CD4-positive, alpha-beta T cell treated with Interleukin-17A for 1 hour (primary cell): ENCODE measurements around the gene USO1.
"Not testable (repeated sequence)": the region's sequence is repeated elsewhere in the genome, so short reads cannot be mapped to it uniquely, and the experiment has no call there.

Experiments
- DNase-seq: peaks from one replicate; pipeline ENCODE4 v3.0.0-alpha.2; 2020

The USO1 gene

GRCh38 chr4:75714011-75714410, 10.4 kb upstream of the USO1 start:
- no peak for DNase-seq

DNA sequence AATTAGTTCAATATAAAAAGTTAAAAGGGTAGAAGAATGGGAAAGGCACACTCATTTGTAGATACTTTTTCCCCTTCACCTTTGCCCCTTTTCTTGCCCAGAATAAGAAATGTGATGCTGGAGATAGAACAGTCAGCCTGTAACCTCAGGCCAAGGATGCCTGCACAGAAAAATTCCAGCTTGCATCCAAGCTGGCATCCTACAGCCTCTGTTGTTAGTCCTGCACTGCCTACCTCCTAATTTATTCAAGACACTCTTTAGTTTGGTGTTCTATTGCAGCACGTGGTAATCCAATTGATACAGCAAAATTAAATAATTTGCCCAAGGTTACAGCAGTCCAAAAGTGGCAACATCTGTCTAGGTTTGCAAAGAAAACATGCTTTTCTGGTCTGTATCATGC, 9.7 kb upstream of the USO1 start:
- no peak for DNase-seq

DNA sequence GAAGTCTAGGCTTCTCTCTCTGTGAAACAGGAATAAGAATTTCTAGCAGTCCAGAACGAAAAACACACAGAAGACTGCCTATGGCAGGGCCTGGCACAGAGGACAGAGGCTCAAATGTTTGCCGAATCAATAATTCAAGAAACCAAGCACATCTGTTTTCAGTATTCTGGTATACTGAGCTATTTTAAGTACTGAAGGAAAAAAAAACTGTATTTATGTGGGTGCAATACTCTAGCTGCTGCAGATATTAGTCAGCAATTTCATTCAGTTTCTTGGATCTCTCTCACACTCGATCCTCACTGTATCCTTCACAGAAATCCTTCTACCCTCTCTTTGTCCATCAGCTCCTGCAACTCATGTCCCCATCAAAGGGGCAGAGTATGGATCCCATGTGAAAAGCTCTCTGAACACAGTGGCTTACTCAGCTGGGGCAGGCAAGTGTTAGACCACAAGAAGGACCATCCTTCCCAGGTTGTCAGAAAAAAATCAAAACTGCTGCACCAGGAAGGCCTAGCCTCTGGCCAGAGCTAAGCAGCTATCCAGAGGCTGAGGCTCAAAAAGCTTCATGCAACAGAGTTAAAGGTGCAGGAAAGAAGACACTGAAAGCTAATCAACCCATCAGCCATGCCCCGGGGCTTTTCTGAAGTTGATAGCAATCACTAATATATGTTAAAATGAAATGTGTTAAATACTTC, 9.1 kb upstream of the USO1 start:
- no peak for DNase-seq

GRCh38 chr4:75716054-75716453, 8.3 kb upstream of the USO1 start:
- DNase-seq, result not testable (repeated sequence)

- no peak for DNase-seq
These were observed 7.0 kb upstream of the USO1 start for GRCh38 chr4:75717408-75717807.

- no peak for DNase-seq
These were observed 5.8 kb upstream of the USO1 start for GRCh38 chr4:75718529-75718928.

DNA sequence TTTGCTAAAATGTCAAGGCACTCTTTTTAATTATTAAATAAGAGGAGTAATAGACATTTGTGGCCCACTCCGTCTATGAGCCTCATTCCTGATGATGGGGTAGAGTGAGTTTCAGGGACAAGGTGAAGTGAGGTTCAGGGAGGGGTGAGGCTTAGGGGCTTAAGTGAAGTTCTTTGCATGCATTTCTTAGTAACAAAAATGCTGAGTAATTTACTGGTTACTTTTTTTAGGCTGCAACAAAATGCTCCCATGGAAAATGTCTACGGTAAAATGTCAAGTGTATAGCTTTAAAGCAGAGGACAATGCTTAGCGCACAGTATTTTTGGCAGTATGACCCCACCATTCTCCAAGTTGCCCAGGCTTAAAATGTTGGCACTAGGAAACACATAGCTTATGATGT, 2.0 kb upstream of the USO1 start:
- DNase-seq, result no peak

- peak; percentile 8 for DNase-seq
These were observed 963 bp upstream of the USO1 start for GRCh38 chr4:75723163-75724065.

GRCh38 chr4:75724867-75725724, 719 bp downstream of the USO1 start:
- DNase-seq, result peak; percentile 61

DNA sequence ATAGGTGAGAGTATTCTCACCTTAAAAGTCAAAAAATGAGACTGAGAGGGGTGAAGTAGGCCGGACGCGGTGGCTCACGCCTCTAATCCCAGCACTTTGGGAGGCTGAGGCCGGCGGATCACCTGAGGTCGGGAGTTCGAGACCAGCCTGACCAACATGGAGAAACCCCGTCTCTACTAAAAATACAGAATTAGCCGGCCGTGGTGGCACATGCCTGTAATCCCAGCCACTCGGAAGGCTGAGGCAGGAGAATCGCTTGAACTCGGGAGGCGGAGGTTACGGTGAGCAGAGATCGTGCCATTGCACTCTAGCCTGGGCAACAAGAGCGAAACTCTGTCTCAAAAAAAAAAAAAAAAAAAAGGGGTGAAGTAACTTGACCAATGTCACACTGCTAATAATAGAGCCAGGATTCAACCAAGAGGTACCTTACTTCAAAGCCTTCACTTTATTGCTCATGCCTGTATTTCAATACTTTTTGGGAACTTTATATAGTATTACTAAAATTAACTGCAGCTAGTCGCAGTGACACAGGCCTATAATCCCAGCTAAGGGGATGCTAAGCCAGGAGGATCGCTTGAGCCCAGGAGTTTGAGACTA, 1.7 kb downstream of the USO1 start:
- DNase-seq, result not testable (repeated sequence)

- DNase-seq, result no peak
These were observed 2.2 kb downstream of the USO1 start for GRCh38 chr4:75726577-75726976.

- no peak for DNase-seq
These were observed 2.7 kb downstream of the USO1 start for GRCh38 chr4:75727073-75727472.

GRCh38 chr4:75729836-75730235, 5.5 kb downstream of the USO1 start:
- no peak for DNase-seq

GRCh38 chr4:75733369-75733768, 9.0 kb downstream of the USO1 start:
- DNase-seq, result no peak

GRCh38 chr4:75735525-75735924, 11.1 kb downstream of the USO1 start:
- DNase-seq, result no peak

- DNase-seq, result no peak
These were observed 12.5 kb downstream of the USO1 start for GRCh38 chr4:75736862-75737261.

DNA sequence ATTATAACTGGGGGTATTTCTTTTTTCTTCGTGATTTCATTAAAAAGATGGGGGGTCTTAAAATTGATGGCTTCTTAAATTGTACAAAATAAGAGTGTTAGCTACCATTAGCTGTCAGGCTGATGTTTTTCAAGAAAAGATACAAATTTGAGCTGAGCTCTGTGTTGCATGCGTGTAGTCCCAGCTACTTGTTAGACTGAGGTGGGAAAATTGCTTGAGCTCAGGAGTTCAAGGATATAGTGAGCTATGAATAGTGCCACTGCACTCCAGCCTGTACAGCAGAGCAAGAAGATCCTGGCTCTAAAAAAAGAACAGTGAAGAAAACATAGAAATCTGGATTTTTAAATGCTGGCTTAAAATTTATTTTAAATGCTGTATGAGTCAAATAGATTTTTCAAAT, 13.0 kb downstream of the USO1 start:
- no peak for DNase-seq

DNA sequence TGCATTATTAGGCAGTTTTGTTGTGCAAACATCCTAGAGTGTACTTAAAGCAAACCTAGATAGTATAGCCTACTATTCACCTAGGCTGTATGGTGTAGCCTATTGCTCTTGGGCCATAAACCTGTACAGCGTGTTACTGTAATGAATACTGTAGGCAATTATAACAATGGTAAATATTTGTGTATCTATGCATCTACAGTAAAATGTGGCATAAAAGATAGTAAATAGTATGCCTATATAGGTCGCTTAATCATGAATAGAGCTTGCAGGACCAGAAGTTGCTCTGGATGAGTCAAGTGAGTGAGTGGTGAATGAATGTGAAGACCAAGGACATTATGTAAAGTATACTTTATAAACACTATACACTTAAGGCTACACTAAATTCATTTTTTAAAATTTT, 16.6 kb downstream of the USO1 start:
- no peak for DNase-seq

DNA sequence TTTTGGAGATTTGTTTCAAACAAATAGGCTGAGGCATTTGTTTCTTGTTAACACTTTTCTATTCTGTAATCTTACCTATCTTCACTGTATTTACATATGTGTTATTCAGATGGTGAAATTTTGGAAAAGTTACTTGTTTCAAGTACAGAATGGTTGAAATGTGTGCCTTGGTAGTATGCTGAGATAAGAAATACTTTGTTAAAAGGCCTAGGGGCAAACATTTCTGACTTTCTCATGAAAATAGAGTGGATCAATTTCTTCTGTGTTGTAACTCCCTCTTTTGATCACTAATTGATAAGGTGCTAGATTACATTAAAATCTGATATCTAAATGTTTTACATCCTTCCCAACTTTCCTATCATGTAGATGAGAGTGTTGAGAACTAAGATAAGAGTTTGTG, 18.1 kb downstream of the USO1 start:
- no peak for DNase-seq

- DNase-seq, result no peak
These were observed 20.8 kb downstream of the USO1 start for GRCh38 chr4:75745161-75745560.

- DNase-seq, result no peak
These were observed 21.4 kb downstream of the USO1 start for GRCh38 chr4:75745721-75746199.

DNA sequence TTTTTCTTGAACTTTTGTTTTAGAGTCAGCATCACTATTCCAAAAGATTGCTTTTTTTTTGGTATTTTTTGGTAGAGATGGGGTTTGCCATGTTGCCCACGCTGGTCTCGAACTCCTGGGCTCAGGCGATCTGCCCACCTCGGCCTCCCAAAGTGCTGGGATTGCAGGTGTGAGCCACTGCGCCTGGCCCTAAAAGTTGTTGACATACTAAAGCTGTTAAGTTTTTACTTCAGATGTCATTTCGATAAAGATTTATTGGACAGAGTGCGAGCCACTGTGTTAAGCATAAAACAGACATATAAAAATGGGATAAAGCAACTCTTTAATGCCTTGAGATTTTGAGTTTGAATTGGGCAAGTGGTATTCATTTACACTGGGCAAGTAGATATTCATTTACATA, 28.3 kb downstream of the USO1 start:
- no peak for DNase-seq

GRCh38 chr4:75769036-75769435, 44.7 kb downstream of the USO1 start:
- no peak for DNase-seq
